PC-3 (cell line): ENCODE data around the gene CAMK2A. TPM values are rescaled to one million over a fixed set of nuclear protein-coding genes. Genes with fewer than 3 reads are reported as not detected.

ENCODE experiments used
- ATAC-seq: fragments of 200-7000 bp; cut with Tn5 transposase; 2 replicates; pipeline ENCODE4 v1.9.1; 2020; ENCODE audit warnings: mild to moderate bottlenecking, moderate library complexity
- BruUV-seq: library from RNA; stranded (reverse); fragments of 400-500 nt; replicated peaks from 2 replicates; lab custom pipeline; 2021; lab: Mats Ljungman, UMichigan
- CTCF ChIA-PET: fragments of 300-600 bp; sonication (Branson Sonifier 250); formaldehyde crosslinking; loops from one replicate; lab custom pipeline; 2022; ENCODE audit warnings: antibody characterized with exemption; lab: Charles Lee
- POLR2A ChIA-PET: fragments of 300-600 bp; sonication (Branson Sonifier 250); formaldehyde crosslinking; loops from one replicate; lab custom pipeline; 2022; ENCODE audit warnings: antibody characterized with exemption; ENCODE audit not compliant: unreplicated experiment; lab: Charles Lee
- DNase-seq: peaks from one replicate; pipeline ENCODE4 v3.0.0-alpha.2; 2015
- H2AFZ ChIP-seq: fragments of 300-600 bp; sonication (generic); 2 replicates; pipeline ENCODE4 v1.6.0; 2016; ENCODE audit warnings: antibody characterized with exemption, low read length
- H3F3A ChIP-seq: fragments of 300-600 bp; sonication (generic); one replicate; pipeline ENCODE4 v1.6.0; 2017; ENCODE audit warnings: antibody characterized with exemption, low read length, control low read depth, mild to moderate bottlenecking; ENCODE audit not compliant: unreplicated experiment
- H3K27ac ChIP-seq: fragments of 300-600 bp; sonication (generic); 2 replicates; pipeline ENCODE4 v1.5.1; 2016; ENCODE audit warnings: mild to moderate bottlenecking, low read length
- H3K27me3 ChIP-seq: fragments of 300-600 bp; sonication (generic); 2 replicates; pipeline ENCODE4 v1.6.1; 2016; ENCODE audit warnings: low read length, mixed read lengths
- H3K36me3 ChIP-seq: fragments of 300-600 bp; sonication (generic); 2 replicates; pipeline ENCODE4 v1.6.1; 2016; ENCODE audit warnings: low read depth, mixed run types, low read length, mixed read lengths
- H3K4me1 ChIP-seq: fragments of 300-600 bp; sonication (generic); 2 replicates; pipeline ENCODE4 v1.5.1; 2016; ENCODE audit warnings: low read length; ENCODE audit not compliant: insufficient read depth
- H3K4me2 ChIP-seq: fragments of 300-600 bp; sonication (generic); 2 replicates; pipeline ENCODE4 v1.6.0; 2016; ENCODE audit warnings: low read length
- H3K4me3 ChIP-seq: fragments of 300-600 bp; sonication (generic); 2 replicates; pipeline ENCODE4 v1.5.1; 2016; ENCODE audit warnings: mild to moderate bottlenecking, low read length, mixed read lengths
- H3K79me2 ChIP-seq: fragments of 300-600 bp; sonication (generic); 2 replicates; pipeline ENCODE4 v1.6.1; 2017; ENCODE audit warnings: low read length, mixed read lengths
- H3K9ac ChIP-seq: fragments of 300-600 bp; sonication (generic); 2 replicates; pipeline ENCODE4 v1.6.0; 2016; ENCODE audit warnings: mild to moderate bottlenecking, low read length
- H3K9me2 ChIP-seq: fragments of 300-600 bp; sonication (generic); replicated peaks from 2 replicates; pipeline ENCODE4 v1.6.1; 2016; ENCODE audit warnings: mixed run types, low read length, mixed read lengths
- H3K9me3 ChIP-seq: fragments of 300-600 bp; sonication (generic); 2 replicates; pipeline ENCODE4 v1.6.1; 2016; ENCODE audit warnings: low read length, mixed read lengths
- H4K20me1 ChIP-seq: fragments of 300-600 bp; sonication (generic); 2 replicates; pipeline ENCODE4 v1.6.1; 2016; ENCODE audit warnings: low read length, mixed read lengths
- EZH2 ChIP-seq: fragments of 300-600 bp; sonication (generic); IDR thresholded peaks from one replicate; pipeline ENCODE4 v1.6.1; 2017; ENCODE audit warnings: antibody characterized with exemption, mild to moderate bottlenecking, low read length; ENCODE audit not compliant: unreplicated experiment
- EZH2phosphoT487 ChIP-seq: fragments of 300-600 bp; sonication (generic); IDR thresholded peaks from 2 replicates; pipeline ENCODE4 v1.6.1; 2018; ENCODE audit warnings: mild to moderate bottlenecking, antibody characterized with exemption, low read length, borderline replicate concordance
- intact Hi-C: fragments of 100-400 bp; cut with micrococcal nuclease; formaldehyde crosslinking; loops from 2 replicates; pipeline ENCODE4 v1.9.0; 2023
- total RNA-seq: library from RNA; depleted of rRNA; stranded (reverse); fragments of >200 nt; gene quantifications from 2 replicates; pipeline ENCODE4 v1.2.3, GENCODE V29; 2014
- TF ChIP-seq, protein P1 (sequence below): fragments of 300-600 bp; sonication (generic); conservative IDR thresholded peaks from 2 replicates; pipeline ENCODE4 v1.5.1; 2017; ENCODE audit warnings: antibody characterized with exemption, low read depth, mild to moderate bottlenecking, low read length

The CAMK2A gene
- total RNA-seq, 1 experiment from 2014 or later: 0.15 TPM

DNA sequence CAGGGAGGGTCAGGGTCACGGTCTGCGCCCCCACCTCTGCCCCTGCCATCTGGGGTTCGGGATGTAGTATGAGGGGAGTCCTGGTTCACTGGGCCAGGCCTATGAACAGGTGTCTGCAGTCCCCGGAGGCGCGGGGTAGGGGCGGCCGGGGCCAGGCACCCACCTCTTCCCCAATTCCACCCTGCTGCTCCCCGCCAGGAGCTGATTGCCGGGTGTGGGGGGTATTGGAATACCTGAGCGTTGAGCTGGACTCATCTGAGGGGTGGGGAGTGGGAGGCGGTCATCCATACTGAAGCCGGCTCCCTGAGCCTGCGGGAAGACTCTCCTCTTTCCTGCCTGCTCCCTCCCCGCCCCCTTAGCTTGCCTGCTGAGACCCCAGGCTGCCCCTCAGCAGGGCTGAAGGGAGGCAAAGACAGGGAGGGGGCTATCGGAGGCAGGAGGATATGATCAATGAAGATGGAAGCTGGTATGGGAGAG is 99.0 kb downstream of the CAMK2A start:
- no peaks in the 10 kb centered on the region for H3K36me3 ChIP-seq
- POLR2A ChIA-PET: no interaction called here

DNA sequence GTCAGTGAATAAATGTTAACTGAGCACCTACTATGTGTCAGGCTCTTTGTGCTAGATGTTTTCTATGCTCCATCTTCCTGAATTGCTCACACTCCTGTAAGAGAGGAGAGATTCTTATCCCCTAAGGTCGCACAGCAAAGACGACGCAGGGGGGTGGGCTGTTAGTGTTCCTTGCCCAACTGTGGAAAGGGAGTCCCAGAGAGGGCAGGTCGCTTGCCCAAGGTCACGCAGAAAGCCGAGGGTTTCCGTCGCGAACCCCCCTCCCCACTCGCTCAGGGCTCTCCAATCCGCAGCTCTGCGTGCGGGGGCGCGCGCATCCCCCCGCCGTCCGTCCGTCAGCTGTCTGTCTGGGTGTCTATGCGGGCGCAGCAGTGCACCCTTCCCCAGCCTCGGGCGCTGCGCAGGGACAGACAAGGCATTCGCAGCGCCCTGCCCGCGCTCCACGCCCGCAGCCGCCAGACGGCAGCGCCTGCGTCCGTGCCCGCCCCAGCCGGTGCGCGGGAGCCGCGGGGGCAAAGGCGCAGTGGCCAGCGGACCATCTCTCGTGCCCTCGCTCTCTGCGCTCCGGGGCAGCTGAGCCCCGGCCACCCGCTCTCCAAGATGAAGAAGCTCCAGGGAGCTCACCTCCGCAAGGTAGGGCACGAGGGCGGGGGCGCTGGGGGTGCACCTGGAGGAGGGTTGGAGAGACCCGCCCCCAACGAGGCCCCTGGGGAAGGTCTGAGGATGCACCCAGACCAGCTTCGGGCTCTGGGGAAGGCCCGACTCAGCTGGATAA is 99.7 kb downstream of the CAMK2A start, which contains the start of gene SLC6A7:
SLC6A7 (plus strand) TSS at position 335 of the 775 bp plus-strand sequence; CDS start at position 601, 266 bp downstream.
- H3K36me3 ChIP-seq: no peaks in the 10 kb centered on the region
- H3K4me1 ChIP-seq: no peaks in the 10 kb centered on the region
- CTCF ChIA-PET: no interaction called here
- DNase-seq (no peak), ATAC-seq (no peak)
- H3K27me3 ChIP-seq: peaks cover 35% of the 10 kb centered on the region
- POLR2A ChIA-PET: no interaction called here
- H3K9me2 ChIP-seq: no peaks in the 10 kb centered on the region
- H3F3A ChIP-seq: no peaks in the 10 kb centered on the region
- no peaks in the 10 kb centered on the region for H3K79me2 ChIP-seq
- H4K20me1 ChIP-seq: no peaks in the 10 kb centered on the region
- no peak within 1 kb of the TSS for H3K4me3 ChIP-seq
- no peak within 1 kb of the TSS for H3K27ac ChIP-seq
- H3K9me3 ChIP-seq: no peaks in the 10 kb centered on the region
- intact Hi-C loops: no loop called here
- TF ChIP-seq, protein P1, sequence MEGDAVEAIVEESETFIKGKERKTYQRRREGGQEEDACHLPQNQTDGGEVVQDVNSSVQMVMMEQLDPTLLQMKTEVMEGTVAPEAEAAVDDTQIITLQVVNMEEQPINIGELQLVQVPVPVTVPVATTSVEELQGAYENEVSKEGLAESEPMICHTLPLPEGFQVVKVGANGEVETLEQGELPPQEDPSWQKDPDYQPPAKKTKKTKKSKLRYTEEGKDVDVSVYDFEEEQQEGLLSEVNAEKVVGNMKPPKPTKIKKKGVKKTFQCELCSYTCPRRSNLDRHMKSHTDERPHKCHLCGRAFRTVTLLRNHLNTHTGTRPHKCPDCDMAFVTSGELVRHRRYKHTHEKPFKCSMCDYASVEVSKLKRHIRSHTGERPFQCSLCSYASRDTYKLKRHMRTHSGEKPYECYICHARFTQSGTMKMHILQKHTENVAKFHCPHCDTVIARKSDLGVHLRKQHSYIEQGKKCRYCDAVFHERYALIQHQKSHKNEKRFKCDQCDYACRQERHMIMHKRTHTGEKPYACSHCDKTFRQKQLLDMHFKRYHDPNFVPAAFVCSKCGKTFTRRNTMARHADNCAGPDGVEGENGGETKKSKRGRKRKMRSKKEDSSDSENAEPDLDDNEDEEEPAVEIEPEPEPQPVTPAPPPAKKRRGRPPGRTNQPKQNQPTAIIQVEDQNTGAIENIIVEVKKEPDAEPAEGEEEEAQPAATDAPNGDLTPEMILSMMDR: no peak
- no peak for TF ChIP-seq EZH2phosphoT487
- no peak for TF ChIP-seq EZH2
- no peak within 1 kb of the TSS for H2AFZ ChIP-seq
- H3K4me2 ChIP-seq: no peak within 1 kb of the TSS
- no peak within 1 kb of the TSS for H3K9ac ChIP-seq
- BruUV-seq: no TSS peak

More for the DNA sequence above, 99.0 kb downstream of the CAMK2A start:
- Histone ChIP-seq H3F3A (no peaks in the 10 kb centered on the region), H3K4me2 (no peak overlapping the region), H3K4me3 (no peak overlapping the region), H3K9me3 (no peaks in the 10 kb centered on the region), H3K27me3 (peaks cover 35% of the 10 kb centered on the region), H3K79me2 (no peaks in the 10 kb centered on the region), H3K27ac (no peak overlapping the region), H3K4me1 (no peaks in the 10 kb centered on the region), H4K20me1 (no peaks in the 10 kb centered on the region), H3K9me2 (no peaks in the 10 kb centered on the region), H2AFZ (no peak overlapping the region), H3K9ac (no peak overlapping the region)
- no peak for TF ChIP-seq EZH2phosphoT487
- CTCF ChIA-PET: no interaction called here
- intact Hi-C loops: no loop called here
- BruUV-seq: no TSS peak
- ATAC-seq (no peak), DNase-seq (no peak)

DNA sequence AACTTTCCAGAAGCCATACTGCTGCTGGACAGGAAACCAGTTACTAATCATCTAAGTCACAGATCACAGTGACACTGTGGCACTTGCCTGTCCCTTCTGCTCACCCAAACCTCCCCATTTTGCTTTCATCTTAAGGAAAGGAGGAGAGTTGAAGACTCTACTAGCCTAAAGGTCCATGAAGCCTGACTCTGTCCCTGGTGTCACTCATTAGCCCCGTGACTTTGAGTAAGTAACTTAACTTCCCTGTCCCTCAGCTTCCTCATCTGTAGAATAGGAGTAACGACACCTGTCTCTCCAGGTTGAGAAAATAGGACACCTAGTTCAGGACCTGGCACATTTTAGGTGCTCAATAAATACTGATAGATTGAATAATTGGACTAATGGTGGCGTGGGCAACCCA is 100.2 kb downstream of the CAMK2A start:
- intact Hi-C loops: no loop called here
- no peak overlapping the region for H3K27ac ChIP-seq
- H3K36me3 ChIP-seq: no peaks in the 10 kb centered on the region
- no peak overlapping the region for H2AFZ ChIP-seq
- no peaks in the 10 kb centered on the region for H3K9me2 ChIP-seq
- H3K27me3 ChIP-seq: peaks cover 35% of the 10 kb centered on the region
- H3K4me2 ChIP-seq: no peak overlapping the region
- TF ChIP-seq EZH2: no peak
- TF ChIP-seq, protein P1: no peak
- TF ChIP-seq EZH2phosphoT487: no peak
- ATAC-seq (no peak), DNase-seq (no peak)
- no peaks in the 10 kb centered on the region for H4K20me1 ChIP-seq
- H3K4me3 ChIP-seq: no peak overlapping the region
- no peaks in the 10 kb centered on the region for H3K4me1 ChIP-seq
- H3K9me3 ChIP-seq: no peaks in the 10 kb centered on the region
- H3K9ac ChIP-seq: no peak overlapping the region
- no peaks in the 10 kb centered on the region for H3K79me2 ChIP-seq
- CTCF ChIA-PET: interaction anchor here (0.6 kb wide), 1 partner anchor 27 kb away, joined by 3 read pairs; no protein-coding TSS in a partner anchor
- no TSS peak for BruUV-seq
- POLR2A ChIA-PET: no interaction called here
- H3F3A ChIP-seq: no peaks in the 10 kb centered on the region
